H1 (cell line): ENCODE measurements around the gene KCNQ1.

Experiments used
- ASH2L ChIP-seq: fragments of 200-600, 300-600 bp; sonication (generic); IDR thresholded peaks from one replicate; pipeline ENCODE4 v1.7.1; 2017; ENCODE audit warnings: low read length
- CEBPB ChIP-seq: IDR thresholded peaks from 2 replicates; pipeline ENCODE4 v1.6.1; 2012; ENCODE audit warnings: low read depth, low read length
- CHD2 ChIP-seq: IDR thresholded peaks from 2 replicates; pipeline ENCODE4 v1.6.1; 2012; ENCODE audit warnings: low read length, improper control_type of control experiment
- CREB1 ChIP-seq: IDR thresholded peaks from 2 replicates; pipeline ENCODE4 v1.6.1; 2012; ENCODE audit warnings: inconsistent platforms
- EP300 ChIP-seq, 2 experiments: IDR thresholded peaks; 1 replicate in 1 of 2; 2 replicates in 1 of 2; pipeline ENCODE4 v1.6.1; 2011 to 2012; ENCODE audit warnings: low read depth in 2 of 2, low read length in 2 of 2, mild to moderate bottlenecking in 2 of 2, borderline replicate concordance in 1 of 2, inconsistent platforms in 1 of 2, moderate library complexity in 1 of 2
- EZH2 ChIP-seq: fragments of 200-600 bp; sonication (generic); IDR thresholded peaks from 2 replicates; pipeline ENCODE4 v1.7.1; 2012; ENCODE audit warnings: low read depth, mild to moderate bottlenecking, moderate library complexity, low read length, inconsistent platforms; ENCODE audit not compliant: severe bottlenecking
- GABPA ChIP-seq: IDR thresholded peaks from 2 replicates; pipeline ENCODE4 v1.6.1; 2011; ENCODE audit warnings: mild to moderate bottlenecking, low read length, moderate library complexity, borderline replicate concordance; ENCODE audit not compliant: insufficient read depth
- JUN ChIP-seq: IDR thresholded peaks from 2 replicates; pipeline ENCODE4 v1.6.1; 2011; ENCODE audit warnings: low read depth, mild to moderate bottlenecking, improper control_type of control experiment, low read length
- POLR2A ChIP-seq, 2 experiments: IDR thresholded peaks; 1 replicate in 1 of 2; 2 replicates in 1 of 2; pipeline ENCODE4 v1.6.1; 2011; ENCODE audit warnings: low read depth in 2 of 2, low read length in 2 of 2, mild to moderate bottlenecking in 2 of 2; ENCODE audit errors: control extremely low read depth in 1 of 2
- TCF12 ChIP-seq: IDR thresholded peaks from 2 replicates; pipeline ENCODE4 v1.6.1; 2011; ENCODE audit warnings: low read depth, mild to moderate bottlenecking, low read length
- YY1 ChIP-seq: IDR thresholded peaks from 2 replicates; pipeline ENCODE4 v1.6.1; 2011; ENCODE audit warnings: low read depth, mild to moderate bottlenecking, low read length
- TF ChIP-seq, protein P1 (sequence below), 3 experiments: IDR thresholded peaks; 1 replicate in 2 of 3; 2 replicates in 1 of 3; pipeline versions ENCODE4 v1.5.1 to v1.6.1; 2011; ENCODE audit warnings: low read length in 3 of 3, mild to moderate bottlenecking in 3 of 3, inconsistent platforms in 2 of 3, low read depth in 1 of 3, moderate library complexity in 1 of 3; ENCODE audit not compliant: insufficient read depth in 1 of 3; ENCODE audit errors: control extremely low read depth in 1 of 3
- TF ChIP-seq, protein P2 (sequence below): IDR thresholded peaks from 2 replicates; pipeline ENCODE4 v1.6.1; 2012; ENCODE audit warnings: inconsistent platforms

DNA sequence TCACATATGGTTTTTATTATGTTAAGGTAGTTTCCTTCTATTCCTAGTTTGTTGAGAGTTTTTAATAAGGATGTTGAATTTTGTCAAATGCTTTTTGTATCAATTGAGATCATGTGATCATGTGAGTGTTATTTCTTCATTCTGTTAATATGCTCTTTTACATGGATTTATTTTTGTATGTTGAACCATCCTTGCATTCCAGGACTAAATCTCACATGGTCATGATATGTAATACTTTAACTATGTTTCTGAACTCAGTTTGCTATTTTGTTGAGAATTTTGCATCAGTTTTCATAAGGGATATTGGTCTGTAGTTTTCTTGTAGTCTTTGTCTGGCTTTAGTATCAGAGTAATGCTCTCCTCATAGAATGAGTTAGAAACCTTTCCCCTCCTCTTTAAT, 43.2 kb downstream of the KCNQ1 start:
- TF ChIP-seq, protein P1, sequence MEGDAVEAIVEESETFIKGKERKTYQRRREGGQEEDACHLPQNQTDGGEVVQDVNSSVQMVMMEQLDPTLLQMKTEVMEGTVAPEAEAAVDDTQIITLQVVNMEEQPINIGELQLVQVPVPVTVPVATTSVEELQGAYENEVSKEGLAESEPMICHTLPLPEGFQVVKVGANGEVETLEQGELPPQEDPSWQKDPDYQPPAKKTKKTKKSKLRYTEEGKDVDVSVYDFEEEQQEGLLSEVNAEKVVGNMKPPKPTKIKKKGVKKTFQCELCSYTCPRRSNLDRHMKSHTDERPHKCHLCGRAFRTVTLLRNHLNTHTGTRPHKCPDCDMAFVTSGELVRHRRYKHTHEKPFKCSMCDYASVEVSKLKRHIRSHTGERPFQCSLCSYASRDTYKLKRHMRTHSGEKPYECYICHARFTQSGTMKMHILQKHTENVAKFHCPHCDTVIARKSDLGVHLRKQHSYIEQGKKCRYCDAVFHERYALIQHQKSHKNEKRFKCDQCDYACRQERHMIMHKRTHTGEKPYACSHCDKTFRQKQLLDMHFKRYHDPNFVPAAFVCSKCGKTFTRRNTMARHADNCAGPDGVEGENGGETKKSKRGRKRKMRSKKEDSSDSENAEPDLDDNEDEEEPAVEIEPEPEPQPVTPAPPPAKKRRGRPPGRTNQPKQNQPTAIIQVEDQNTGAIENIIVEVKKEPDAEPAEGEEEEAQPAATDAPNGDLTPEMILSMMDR (IDR thresholded peaks at IDR 0.05; ENCODE audit: control extremely low read depth in 1 of 3, insufficient read depth in 1 of 3, low read depth in 1 of 3, low read length in 3 of 3) = no peak
- TF ChIP-seq, protein P2, sequence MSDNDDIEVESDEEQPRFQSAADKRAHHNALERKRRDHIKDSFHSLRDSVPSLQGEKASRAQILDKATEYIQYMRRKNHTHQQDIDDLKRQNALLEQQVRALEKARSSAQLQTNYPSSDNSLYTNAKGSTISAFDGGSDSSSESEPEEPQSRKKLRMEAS = no peak
- TF ChIP-seq EP300 (IDR thresholded peaks at IDR 0.05; ENCODE audit: borderline replicate concordance in 1 of 2, low read depth in 2 of 2, low read length in 2 of 2) (no peak), YY1 (no peak), POLR2A (IDR thresholded peaks at IDR 0.05; ENCODE audit: control extremely low read depth in 1 of 2, low read depth in 2 of 2, low read length in 2 of 2) (no peak), TCF12 (no peak), CREB1 (no peak), JUN (no peak), ASH2L (no peak), CHD2 (no peak), GABPA (no peak), CEBPB (no peak), EZH2 (no peak)
